Esophagus muscularis mucosa (tissue), 4 donors: ENCODE results near the gene EPHA6. TPM values are rescaled to one million over a fixed set of nuclear protein-coding genes. Genes with fewer than 3 reads are reported as not detected.

Experiments used
- DNase-seq: peaks from one replicate; pipeline ENCODE4 v3.0.0-alpha.2; 2017; ENCODE audit errors: extremely low spot score
- H3K27ac ChIP-seq, 4 donors: fragments of 200-600 bp; sonication (generic); replicated peaks in 1 of 4; 1 replicate in 3 of 4; 2 replicates in 1 of 4; pipeline ENCODE4 v1.5.1; 2016 to 2019; ENCODE audit warnings: mild to moderate bottlenecking in 1 of 4
- H3K27me3 ChIP-seq, 4 donors: fragments of 200-600 bp; sonication (generic); one replicate each; pipeline versions ENCODE4 v1.5.1 to v1.6.0; 2016 to 2019
- H3K36me3 ChIP-seq, 4 donors: fragments of 200-600 bp; sonication (generic); one replicate each; pipeline ENCODE4 v1.5.1; 2016 to 2019
- H3K4me1 ChIP-seq, 4 donors: fragments of 200-600 bp; sonication (generic); one replicate each; pipeline ENCODE4 v1.5.1; 2016 to 2019
- H3K4me3 ChIP-seq, 4 donors: fragments of 200-600 bp; sonication (generic); 1 replicate in 2 of 4; 2 replicates in 2 of 4; pipeline ENCODE4 v1.5.1; 2016 to 2019; ENCODE audit warnings: mild to moderate bottlenecking in 4 of 4, moderate library complexity in 1 of 4
- H3K9me3 ChIP-seq, 4 donors: fragments of 200-600 bp; sonication (generic); 1 replicate in 3 of 4; 2 replicates in 1 of 4; pipeline ENCODE4 v1.5.1; 2016 to 2019
- CTCF ChIP-seq, 3 experiments: fragments of 200-600 bp in 2 of 3; fragments of 450-650 bp in 1 of 3; sonication (generic) in 2 of 3; IDR thresholded peaks; one replicate each; pipeline ENCODE4 v1.5.1; 2017 to 2019; ENCODE audit warnings: antibody characterized with exemption in 3 of 3, mild to moderate bottlenecking in 2 of 3, moderate library complexity in 1 of 3
- EP300 ChIP-seq: sonication (generic); formaldehyde crosslinking; IDR thresholded peaks from one replicate; pipeline ENCODE4 v1.6.1; 2017; ENCODE audit warnings: antibody characterized with exemption
- POLR2A ChIP-seq: fragments of 450-650 bp; IDR thresholded peaks from one replicate; pipeline ENCODE4 v1.6.1; 2017; ENCODE audit warnings: antibody characterized with exemption, moderate library complexity, mild to moderate bottlenecking, low read depth
- POLR2AphosphoS5 ChIP-seq, 2 donors: sonication (generic); formaldehyde crosslinking; IDR thresholded peaks; one replicate each; pipeline ENCODE4 v1.6.1; 2017; ENCODE audit warnings: antibody characterized with exemption in 2 of 2
- WGBS: methylation state at CpG from one replicate; pipeline ENCODE4 v1.1.5; 2018; 5-methylcytosine and 5-hydroxymethylcytosine counted together
- intact Hi-C: fragments of 100-400 bp; cut with DNase I; formaldehyde crosslinking; loops from one replicate; pipeline ENCODE4 v1.15.1; 2023
- total RNA-seq, 4 donors: library from RNA; depleted of rRNA; stranded (reverse); fragments of >200 nt; gene quantifications; one replicate each; pipeline versions ENCODE4 v1.1.0 to v1.2.1, GENCODE V29; 2016

EPHA6 gene
- total RNA-seq, 4 donors from 2014 or later: 1.8 to 8.3 (median 4.2) TPM

GRCh38 chr3:97764407-97765238, 950.2 kb downstream of the EPHA6 start, which contains the start of gene ARL6:
TSS of gene ARL6 (plus strand) at chr3:97764758. CDS start at chr3:97768108, 3,350 bp downstream.
- peak; percentile 96 for DNase-seq
- peak within 1 kb of the TSS; percentile 61 to 79 (median 74) for H3K27ac ChIP-seq
- under 1% methylated on average over 40 of the region's 46 CpGs for WGBS
- no peaks in the 10 kb centered on the region for H3K27me3 ChIP-seq
- H3K4me1 ChIP-seq: peaks cover 12 to 26% (median 20%) of the 10 kb centered on the region in 4 donors
- peaks cover 0 to 14% (median 4%) of the 10 kb centered on the region in 4 donors for H3K36me3 ChIP-seq
- TF ChIP-seq CTCF (IDR thresholded peaks at IDR 0.05): no peak
- peak; percentile 42 to 76 for TF ChIP-seq POLR2AphosphoS5 (IDR thresholded peaks at IDR 0.05)
- H3K4me3 ChIP-seq: peak within 1 kb of the TSS; percentile 67 to 84 (median 74)
- intact Hi-C loops: no loop called here
- no peaks in the 10 kb centered on the region for H3K9me3 ChIP-seq

GRCh38 chr3:97765336-97765735, 950.9 kb downstream of the EPHA6 start:
- Histone ChIP-seq H3K27ac (peak overlapping the region in 1 of 4 donors; percentile 78), H3K27me3 (no peaks in the 10 kb centered on the region), H3K9me3 (no peaks in the 10 kb centered on the region), H3K4me1 (peaks cover 12 to 26% (median 20%) of the 10 kb centered on the region in 4 donors), H3K4me3 (peak overlapping the region; percentile 67 to 84 (median 74)), H3K36me3 (peaks cover 0 to 14% (median 4%) of the 10 kb centered on the region in 4 donors)
- TF ChIP-seq POLR2AphosphoS5 (IDR thresholded peaks at IDR 0.05) (no peak), CTCF (IDR thresholded peaks at IDR 0.05) (no peak), POLR2A (no peak), EP300 (no peak)
- 15% methylated on average over 2 of the region's 2 CpGs for WGBS
- intact Hi-C loops: no loop called here
- no peak for DNase-seq

- Histone ChIP-seq H3K27me3 (no peaks in the 10 kb centered on the region), H3K4me1 (peaks cover 0 to 5% (median 0%) of the 10 kb centered on the region in 4 donors), H3K4me3 (no peak overlapping the region), H3K9me3 (no peaks in the 10 kb centered on the region), H3K27ac (no peak overlapping the region), H3K36me3 (peaks cover 0 to 14% (median 7%) of the 10 kb centered on the region in 4 donors)
- WGBS: 95% methylated on average over 3 of the region's 3 CpGs
- no peak for DNase-seq
- intact Hi-C loops: no loop called here
- TF ChIP-seq POLR2AphosphoS5 (IDR thresholded peaks at IDR 0.05) (no peak), POLR2A (no peak), EP300 (no peak), CTCF (IDR thresholded peaks at IDR 0.05) (no peak)
Observed at GRCh38 chr3:97772926-97773325, 958.5 kb downstream of the EPHA6 start.

GRCh38 chr3:97778152-97778551, 963.8 kb downstream of the EPHA6 start:
- DNase-seq: no peak
- H3K27ac ChIP-seq: no peak overlapping the region
- H3K27me3 ChIP-seq: no peaks in the 10 kb centered on the region
- H3K9me3 ChIP-seq: no peaks in the 10 kb centered on the region
- H3K4me3 ChIP-seq: no peak overlapping the region
- intact Hi-C loops: no loop called here
- TF ChIP-seq POLR2A (no peak), POLR2AphosphoS5 (IDR thresholded peaks at IDR 0.05) (no peak), CTCF (IDR thresholded peaks at IDR 0.05) (no peak), EP300 (no peak)
- peaks cover 0 to 2% (median 0%) of the 10 kb centered on the region in 4 donors for H3K36me3 ChIP-seq
- peaks cover 0 to 10% (median 0%) of the 10 kb centered on the region in 4 donors for H3K4me1 ChIP-seq
